Dendritic cell treated with granulocyte-macrophage colony-stimulating factor and Interleukin-4, amounts not matched to agents 40 ng/mL and 50 ng/mL, for 4 days (primary cell): ENCODE results near the gene CFAP92.

ENCODE experiments used
- H3K27ac Mint-ChIP-seq: one replicate; pipeline ENCODE4 v1.8.0; 2022; ENCODE audit warnings: mild to moderate bottlenecking, mixed read lengths
- H3K27me3 Mint-ChIP-seq: one replicate; pipeline ENCODE4 v1.8.0; 2022; ENCODE audit warnings: mild to moderate bottlenecking, mixed read lengths
- H3K36me3 Mint-ChIP-seq: one replicate; pipeline ENCODE4 v1.8.0; 2022; ENCODE audit warnings: low read depth, mixed read lengths
- H3K4me1 Mint-ChIP-seq: one replicate; pipeline ENCODE4 v1.8.0; 2022; ENCODE audit warnings: low read depth, mixed read lengths
- H3K4me3 Mint-ChIP-seq: one replicate; pipeline ENCODE4 v1.8.0; 2022; ENCODE audit warnings: mild to moderate bottlenecking, moderate library complexity, mixed read lengths
- H3K9me3 Mint-ChIP-seq: one replicate; pipeline ENCODE4 v1.8.0; 2022; ENCODE audit warnings: mixed read lengths
- intact Hi-C: fragments of 100-400 bp; cut with micrococcal nuclease; formaldehyde crosslinking; loops from one replicate; pipeline ENCODE4 v1.15.0; 2022

The CFAP92 gene

DNA sequence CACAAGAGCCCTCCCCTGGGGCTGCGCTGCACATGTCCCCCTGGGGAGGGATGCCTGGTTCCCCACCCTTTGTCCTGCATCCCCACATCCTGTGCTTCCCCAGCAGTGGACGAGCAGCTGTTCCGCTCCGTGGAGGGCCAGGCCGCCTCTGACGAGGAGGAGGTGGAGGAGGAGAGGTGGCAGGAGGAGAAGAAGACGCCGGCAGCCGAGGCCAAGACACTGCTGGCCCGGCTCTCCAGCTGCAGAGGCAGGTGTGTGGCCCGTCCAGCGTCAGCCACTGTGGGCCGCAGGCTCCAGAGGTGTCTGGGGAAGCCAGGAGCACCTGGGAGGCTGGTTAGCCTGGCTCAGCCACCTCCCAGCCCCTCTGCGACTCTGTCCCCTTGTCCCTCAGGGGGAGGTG, 38.8 kb upstream of the CFAP92 start:
- H3K9me3 Mint-ChIP-seq, result no peaks in the 10 kb centered on the region
- peaks cover 4% of the 10 kb centered on the region for H3K27me3 Mint-ChIP-seq
- intact Hi-C loops, result no loop called here
- H3K27ac Mint-ChIP-seq, result no peak overlapping the region
- H3K4me3 Mint-ChIP-seq, result no peak overlapping the region
- H3K4me1 Mint-ChIP-seq, result no peaks in the 10 kb centered on the region
- no peaks in the 10 kb centered on the region for H3K36me3 Mint-ChIP-seq

DNA sequence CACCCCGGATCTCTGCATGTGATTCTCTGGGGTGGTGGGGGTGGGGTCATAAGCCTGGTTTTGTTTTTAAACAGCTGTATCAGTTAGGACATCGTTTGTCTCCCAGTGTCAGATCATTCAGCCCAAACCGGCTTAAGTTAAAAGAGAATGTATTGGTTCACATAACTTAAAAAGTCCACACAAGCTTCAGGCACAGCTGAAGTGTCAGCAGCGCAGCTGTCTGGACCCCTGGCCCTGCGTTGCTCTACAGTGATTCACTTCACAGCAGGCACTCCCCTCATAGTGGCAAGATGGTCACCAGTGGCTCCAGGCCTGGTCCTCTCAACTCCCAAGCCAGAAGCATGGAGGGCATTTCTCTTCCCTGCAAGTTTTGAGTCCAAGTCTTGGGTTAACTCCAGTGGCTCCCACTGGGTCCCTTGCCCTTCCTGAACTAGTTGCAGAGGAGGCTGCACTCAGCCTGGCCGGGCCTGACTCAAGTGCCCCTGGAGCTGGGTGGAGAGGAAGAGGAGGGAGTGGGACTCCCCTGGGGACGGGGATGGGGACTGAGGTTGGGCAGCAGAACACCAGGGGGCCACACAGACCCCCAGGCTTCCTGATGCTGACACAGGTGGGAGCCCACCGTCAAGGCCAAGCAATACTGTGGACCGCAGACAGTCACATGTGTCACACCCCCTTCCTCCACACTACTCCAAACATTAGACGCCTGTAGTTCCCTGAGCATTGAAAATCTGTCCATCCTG, 37.8 kb upstream of the CFAP92 start:
- intact Hi-C loops, result no loop called here
- no peaks in the 10 kb centered on the region for H3K9me3 Mint-ChIP-seq
- H3K4me1 Mint-ChIP-seq, result peaks cover 3% of the 10 kb centered on the region
- no peak overlapping the region for H3K27ac Mint-ChIP-seq
- peaks cover 5% of the 10 kb centered on the region for H3K27me3 Mint-ChIP-seq
- no peak overlapping the region for H3K4me3 Mint-ChIP-seq
- no peaks in the 10 kb centered on the region for H3K36me3 Mint-ChIP-seq

DNA sequence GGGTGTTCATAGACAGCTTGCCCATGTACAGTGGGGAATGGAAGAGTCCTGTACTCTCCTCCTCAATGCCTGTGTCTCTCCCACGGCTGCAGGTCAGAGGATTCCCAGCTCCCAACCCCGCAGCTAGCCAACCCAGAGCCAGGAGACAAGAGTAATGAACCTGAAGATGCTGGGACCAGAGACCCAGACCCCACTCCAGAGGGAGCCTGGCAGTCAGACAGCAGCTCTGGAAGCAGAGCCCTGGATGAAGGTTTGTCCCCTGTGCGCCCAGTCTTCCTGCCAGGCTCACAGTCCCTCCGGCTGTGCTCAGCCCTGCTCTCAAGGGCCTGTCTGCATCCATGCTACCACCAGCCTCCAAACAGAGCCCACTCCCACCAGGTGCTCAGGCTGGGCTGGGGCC, 36.7 kb upstream of the CFAP92 start:
- H3K27me3 Mint-ChIP-seq, result peaks cover 14% of the 10 kb centered on the region
- intact Hi-C loops, result no loop called here

DNA sequence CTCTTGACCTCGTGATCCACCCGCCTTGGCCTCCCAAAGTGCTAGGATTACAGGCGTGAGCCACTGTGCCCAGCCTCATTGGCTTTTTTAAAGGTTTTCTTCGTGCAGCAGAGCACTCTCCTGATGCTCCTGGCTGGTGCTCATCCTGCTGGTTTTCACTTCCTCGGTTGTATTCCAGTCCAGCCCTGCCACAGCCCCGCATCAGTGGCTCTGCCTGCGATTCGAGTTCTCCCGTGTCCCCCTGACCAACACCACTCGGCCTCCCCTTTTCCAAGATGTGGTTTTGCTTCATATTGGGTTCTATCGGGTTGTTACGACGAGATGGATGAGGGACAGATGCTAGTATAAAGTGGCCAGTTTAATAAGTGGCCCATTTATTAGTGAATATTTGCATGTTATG, 35.0 kb upstream of the CFAP92 start:
- H3K4me3 Mint-ChIP-seq, result no peak overlapping the region
- H3K36me3 Mint-ChIP-seq, result no peaks in the 10 kb centered on the region
- no peaks in the 10 kb centered on the region for H3K9me3 Mint-ChIP-seq
- H3K27me3 Mint-ChIP-seq, result peaks cover 26% of the 10 kb centered on the region
- intact Hi-C loops, result no loop called here
- H3K4me1 Mint-ChIP-seq, result peaks cover 7% of the 10 kb centered on the region
- no peak overlapping the region for H3K27ac Mint-ChIP-seq

More for the DNA sequence above, 36.7 kb upstream of the CFAP92 start:
- Mint-ChIP-seq H3K9me3 (no peaks in the 10 kb centered on the region), H3K27ac (no peak overlapping the region), H3K4me3 (no peak overlapping the region), H3K4me1 (peaks cover 7% of the 10 kb centered on the region), H3K36me3 (no peaks in the 10 kb centered on the region)

DNA sequence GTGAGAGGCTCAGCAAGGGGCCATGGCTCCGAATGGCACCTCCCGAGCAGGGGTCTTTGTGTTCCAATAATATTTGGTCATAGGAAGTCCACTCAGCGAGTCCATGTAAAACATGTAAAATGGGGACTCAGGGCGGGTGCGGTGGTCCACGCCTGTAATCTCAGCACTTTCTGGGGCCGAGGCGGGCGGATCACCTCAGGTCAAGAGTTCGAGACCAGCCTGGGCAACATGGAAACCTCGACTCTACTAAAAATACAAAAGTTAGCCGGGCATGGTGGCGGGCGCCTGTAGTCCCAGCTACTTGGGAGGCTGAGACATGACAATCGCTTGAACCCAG, 33.6 kb upstream of the CFAP92 start:
- no peaks in the 10 kb centered on the region for H3K36me3 Mint-ChIP-seq
- peaks cover 26% of the 10 kb centered on the region for H3K27me3 Mint-ChIP-seq
- intact Hi-C loops, result no loop called here
- no peak overlapping the region for H3K4me3 Mint-ChIP-seq
- H3K27ac Mint-ChIP-seq, result no peak overlapping the region
- H3K4me1 Mint-ChIP-seq, result peaks cover 7% of the 10 kb centered on the region
- H3K9me3 Mint-ChIP-seq, result no peaks in the 10 kb centered on the region

DNA sequence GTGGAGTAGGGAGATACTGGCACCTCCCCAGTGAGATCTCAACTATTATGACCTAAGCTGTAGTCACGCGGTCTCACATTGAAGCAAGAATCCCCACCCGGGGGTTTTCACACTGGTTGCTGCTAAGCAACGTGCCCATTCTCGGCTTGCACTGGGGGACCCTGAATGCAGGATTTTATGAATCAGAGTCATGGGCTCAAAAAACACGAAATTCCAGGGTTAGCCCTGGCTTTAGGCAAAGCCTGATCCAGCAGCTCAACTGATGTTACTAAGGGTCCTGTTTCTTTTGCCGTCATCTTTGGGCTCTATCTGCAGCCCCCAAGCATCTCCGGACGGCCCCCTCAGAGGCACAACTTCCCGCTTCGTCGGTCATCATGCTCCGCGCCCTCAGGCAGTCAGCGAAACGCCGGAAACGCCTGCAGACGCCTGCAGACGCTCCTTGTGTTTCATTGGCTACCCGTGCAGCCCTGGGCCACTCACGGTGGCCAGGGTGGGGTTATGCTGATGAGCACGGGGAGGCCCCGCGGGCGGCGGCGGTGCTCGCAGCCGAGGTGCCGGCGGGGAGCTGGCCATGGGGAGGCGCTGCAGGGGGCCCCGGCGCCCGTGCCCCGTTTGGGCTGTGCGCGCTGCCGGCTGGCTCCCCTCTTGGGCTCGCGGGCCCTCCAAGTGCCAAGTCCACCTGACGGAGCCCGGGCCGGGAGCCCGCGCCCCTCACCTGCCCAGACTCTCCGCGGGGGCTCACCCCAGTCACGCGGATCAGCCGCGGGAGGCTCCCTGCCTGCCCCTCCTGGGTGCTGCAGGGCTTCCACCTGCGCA, 33.1 kb upstream of the CFAP92 start:
- Mint-ChIP-seq H3K27ac (peak overlapping the region; percentile 66), H3K9me3 (no peaks in the 10 kb centered on the region), H3K27me3 (peaks cover 29% of the 10 kb centered on the region), H3K36me3 (no peaks in the 10 kb centered on the region), H3K4me3 (peak overlapping the region; percentile 50), H3K4me1 (peaks cover 7% of the 10 kb centered on the region)
- intact Hi-C loops, result no loop called here

DNA sequence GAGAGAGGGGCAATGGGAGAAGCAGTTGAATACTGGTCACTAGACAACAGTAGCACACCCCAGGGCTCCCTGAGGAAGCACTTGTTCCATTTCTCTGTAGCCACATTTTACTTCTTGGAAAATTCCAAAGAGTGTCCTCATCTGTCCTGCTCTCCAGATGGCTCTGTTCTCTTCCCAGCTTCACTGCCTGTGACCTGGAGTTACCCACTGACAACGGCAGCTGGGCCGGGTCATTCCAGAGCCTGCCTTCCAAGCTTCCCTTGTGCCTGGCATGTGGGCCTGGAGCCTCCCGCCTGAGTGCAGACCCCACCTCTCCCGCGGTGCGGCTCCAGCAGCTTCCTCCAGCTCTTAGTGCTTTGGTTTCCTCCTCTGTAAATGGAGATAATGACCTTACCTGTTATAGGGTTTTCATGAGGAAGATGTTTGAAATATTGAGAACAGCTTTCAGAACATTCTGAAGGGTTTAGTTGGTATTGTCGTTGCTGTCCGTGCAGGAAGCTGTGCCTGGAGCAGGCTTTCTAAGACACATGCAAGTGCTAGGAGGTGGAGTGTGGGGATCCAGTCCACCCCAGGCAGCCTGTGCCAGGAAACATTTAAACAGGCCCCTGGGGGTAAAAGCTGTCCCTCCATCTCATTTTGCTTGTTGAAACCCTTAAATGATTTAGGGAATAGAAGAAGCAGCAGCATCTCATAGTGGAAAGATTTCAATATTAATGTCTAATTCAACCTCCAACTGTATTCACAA, 32.0 kb upstream of the CFAP92 start:
- Mint-ChIP-seq H3K27me3 (peaks cover 29% of the 10 kb centered on the region), H3K27ac (peak overlapping the region; percentile 66), H3K4me3 (no peak overlapping the region), H3K36me3 (no peaks in the 10 kb centered on the region), H3K9me3 (no peaks in the 10 kb centered on the region), H3K4me1 (peaks cover 7% of the 10 kb centered on the region)
- intact Hi-C loops, result no loop called here

DNA sequence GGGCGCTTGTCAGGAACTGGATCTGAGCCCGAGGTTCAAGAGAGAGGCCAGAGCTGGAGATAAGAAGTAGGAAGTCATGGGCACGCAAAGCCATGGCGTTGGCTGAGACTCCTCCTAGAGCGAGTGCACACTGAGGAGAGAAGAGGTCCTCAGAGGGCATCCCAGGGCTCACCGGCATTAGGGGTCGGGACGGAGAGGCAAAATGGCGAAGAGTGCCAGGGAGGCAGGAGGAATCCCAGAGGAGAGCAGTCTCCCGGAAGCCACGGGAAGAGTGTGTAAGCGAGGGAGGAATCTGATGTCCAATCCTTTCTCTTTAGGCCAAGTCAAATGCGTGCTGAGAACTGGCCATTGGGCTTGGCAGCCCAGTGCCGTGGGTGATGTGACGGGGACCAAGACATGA, 31.2 kb upstream of the CFAP92 start:
- Mint-ChIP-seq H3K27ac (no peak overlapping the region), H3K4me1 (peaks cover 7% of the 10 kb centered on the region), H3K4me3 (no peak overlapping the region), H3K36me3 (no peaks in the 10 kb centered on the region), H3K9me3 (no peaks in the 10 kb centered on the region), H3K27me3 (peaks cover 29% of the 10 kb centered on the region)
- intact Hi-C loops, result no loop called here

DNA sequence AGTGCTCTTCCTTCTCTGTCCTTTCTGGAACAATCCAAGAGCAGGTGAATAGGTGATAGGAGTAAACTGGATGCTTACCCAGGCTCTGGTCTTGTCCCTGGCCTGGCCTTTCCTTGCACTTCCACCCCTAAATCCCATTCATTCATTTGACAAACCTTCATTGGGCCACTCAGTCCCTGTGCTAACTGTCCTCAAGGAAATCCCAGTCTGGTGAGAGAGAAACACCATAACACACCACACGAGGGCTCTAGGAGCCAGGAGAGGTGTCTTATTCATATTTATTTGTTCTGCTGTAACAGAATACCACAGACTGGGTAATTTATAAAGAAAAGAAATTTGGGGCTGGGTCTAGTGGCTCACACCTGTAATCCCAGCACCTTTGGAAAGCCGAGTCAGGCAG, 30.0 kb upstream of the CFAP92 start:
- intact Hi-C loops, result no loop called here
- H3K27me3 Mint-ChIP-seq, result peaks cover 29% of the 10 kb centered on the region
- no peaks in the 10 kb centered on the region for H3K36me3 Mint-ChIP-seq
- H3K4me3 Mint-ChIP-seq, result no peak overlapping the region
- H3K9me3 Mint-ChIP-seq, result no peaks in the 10 kb centered on the region
- H3K27ac Mint-ChIP-seq, result no peak overlapping the region
- peaks cover 7% of the 10 kb centered on the region for H3K4me1 Mint-ChIP-seq

DNA sequence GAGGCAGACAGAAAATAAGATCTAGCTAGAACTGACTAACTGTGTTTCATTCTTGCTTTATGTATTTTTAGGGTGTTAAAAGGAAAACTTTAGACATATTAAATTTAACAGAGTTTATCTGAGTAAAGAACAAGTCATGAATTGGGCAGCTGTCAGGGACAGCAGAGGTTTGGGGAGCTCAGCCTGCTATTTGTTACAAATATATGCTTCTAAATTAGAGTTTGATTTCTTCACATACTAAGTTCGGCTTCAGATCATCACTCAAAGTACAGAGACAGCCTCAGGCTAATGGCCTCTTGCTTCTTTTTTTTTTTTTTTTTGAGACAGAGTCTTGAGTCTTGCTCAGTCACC, 29.1 kb upstream of the CFAP92 start:
- Mint-ChIP-seq H3K27ac (no peak overlapping the region), H3K4me1 (peaks cover 7% of the 10 kb centered on the region), H3K36me3 (no peaks in the 10 kb centered on the region), H3K27me3 (peaks cover 27% of the 10 kb centered on the region), H3K4me3 (no peak overlapping the region), H3K9me3 (no peaks in the 10 kb centered on the region)
- intact Hi-C loops, result no loop called here

DNA sequence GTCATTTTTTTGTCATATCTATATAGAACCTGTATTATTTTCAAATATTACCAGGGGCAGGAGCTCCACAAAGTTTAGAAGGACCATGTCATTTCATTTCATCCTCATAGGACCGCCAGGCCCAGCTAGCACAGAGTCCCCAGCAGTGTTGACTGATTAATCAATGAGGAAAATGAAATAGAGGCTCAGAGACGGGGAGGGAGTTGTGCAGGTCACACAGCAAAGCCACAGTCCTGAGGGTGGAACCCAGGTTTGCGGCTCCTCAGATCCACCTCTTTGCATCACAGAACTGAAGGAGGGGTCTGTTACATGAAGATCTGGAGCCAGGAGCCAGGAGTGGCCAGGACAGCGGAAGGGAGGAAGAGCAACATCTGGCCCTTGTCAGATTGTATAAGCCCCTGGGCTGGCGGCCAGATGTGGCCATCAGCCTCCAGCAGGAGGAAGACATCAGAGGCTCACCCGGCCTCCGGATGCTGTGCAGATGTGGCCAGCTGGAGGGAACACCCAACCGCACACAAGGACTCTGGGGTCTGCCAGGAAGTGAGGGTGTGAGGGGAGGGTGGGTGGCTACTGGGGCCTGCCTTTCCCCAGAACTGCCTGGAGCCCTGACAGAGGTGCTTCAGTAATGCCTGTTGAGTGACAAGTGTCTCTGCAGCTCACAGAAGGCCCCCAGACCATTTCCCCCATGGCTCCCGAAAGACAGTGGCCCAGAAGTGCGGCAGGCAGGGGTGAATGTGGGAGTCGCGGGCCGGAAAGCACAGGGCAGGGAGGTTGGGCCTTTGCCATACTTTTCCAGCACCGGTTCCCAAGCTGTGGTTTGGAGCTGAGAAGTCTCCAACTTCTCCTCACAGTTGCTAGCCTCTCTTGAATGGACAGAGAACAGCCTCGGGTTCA, 28.5 kb upstream of the CFAP92 start:
- Mint-ChIP-seq H3K27ac (no peak overlapping the region), H3K36me3 (no peaks in the 10 kb centered on the region), H3K9me3 (no peaks in the 10 kb centered on the region), H3K4me1 (peaks cover 11% of the 10 kb centered on the region), H3K27me3 (peaks cover 27% of the 10 kb centered on the region), H3K4me3 (no peak overlapping the region)
- intact Hi-C loops, result no loop called here

DNA sequence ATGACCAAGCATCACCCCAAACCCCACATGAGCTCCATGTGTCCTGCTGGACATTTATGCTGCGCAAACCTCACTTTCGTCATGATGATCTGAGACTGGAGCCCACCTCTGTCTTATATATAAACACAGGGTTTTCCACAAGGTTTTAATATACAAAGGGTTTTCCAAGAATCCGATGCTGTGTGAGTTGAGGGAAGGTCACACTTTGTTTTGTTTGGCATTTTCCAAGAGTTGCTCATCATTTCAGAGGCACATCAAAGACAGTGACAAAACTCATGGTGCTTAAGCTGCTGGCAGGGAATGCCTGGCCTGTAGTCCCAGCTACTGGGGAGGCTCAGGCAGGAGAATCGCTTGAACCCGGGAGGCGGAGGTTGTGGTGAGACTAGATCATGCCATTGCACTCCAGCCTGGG, 27.3 kb upstream of the CFAP92 start:
- intact Hi-C loops, result no loop called here
- Mint-ChIP-seq H3K27ac (no peak overlapping the region), H3K4me1 (peaks cover 11% of the 10 kb centered on the region), H3K4me3 (no peak overlapping the region), H3K27me3 (peaks cover 22% of the 10 kb centered on the region), H3K36me3 (no peaks in the 10 kb centered on the region), H3K9me3 (no peaks in the 10 kb centered on the region)

DNA sequence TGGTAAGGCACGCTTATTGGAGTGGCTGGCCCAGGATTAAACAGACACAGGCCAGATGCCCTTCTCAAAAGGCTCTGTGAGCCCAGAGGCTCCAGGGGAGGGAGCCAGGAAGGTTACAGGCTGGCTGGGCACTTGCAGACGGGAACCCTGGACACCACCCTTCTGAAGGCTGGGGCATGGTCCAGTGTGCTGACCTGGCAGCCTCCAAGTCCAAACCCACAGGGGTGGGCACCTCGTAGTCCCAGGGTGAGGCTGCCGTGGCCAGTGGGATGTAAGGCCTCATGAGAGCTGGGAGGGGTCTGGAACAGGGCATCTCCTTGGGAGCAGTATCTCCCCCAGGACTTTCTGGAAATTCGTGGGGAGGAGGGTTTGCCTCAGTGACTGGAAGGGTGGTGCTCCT, 26.8 kb upstream of the CFAP92 start:
- H3K36me3 Mint-ChIP-seq, result no peaks in the 10 kb centered on the region
- no peaks in the 10 kb centered on the region for H3K9me3 Mint-ChIP-seq
- H3K27me3 Mint-ChIP-seq, result peaks cover 18% of the 10 kb centered on the region
- no peak overlapping the region for H3K4me3 Mint-ChIP-seq
- no peak overlapping the region for H3K27ac Mint-ChIP-seq
- peaks cover 15% of the 10 kb centered on the region for H3K4me1 Mint-ChIP-seq
- intact Hi-C loops, result no loop called here
